ENCODE measurements around the gene VWA5B2. TPM values are rescaled to one million over a fixed set of nuclear protein-coding genes. Genes with fewer than 3 reads are reported as not detected.

VWA5B2 gene
- total RNA-seq, 1 experiment from 2014 or later: 2.7 TPM

GRCh38 chr3:184239221-184239620 lies 9.8 kb downstream of the VWA5B2 start:
- Histone ChIP-seq H3K4ac (ENCODE audit: low read depth, low read length) (no peak overlapping the region), H2BK20ac (ENCODE audit: low read depth, low read length, poor library complexity, severe bottlenecking) (no peak overlapping the region)

More at GRCh38 chr3:184239221-184239620, 9.8 kb downstream of the VWA5B2 start:
- Histone ChIP-seq H3K23ac (ENCODE audit: insufficient read length, low read depth, low read length) (no peak overlapping the region), H4K8ac (replicated peaks; ENCODE audit: insufficient read length, low read depth, low read length) (no peak overlapping the region), H4K5ac (ENCODE audit: insufficient read length, low read depth, low read length) (no peak overlapping the region), H4K91ac (ENCODE audit: insufficient read length, low read depth, low read length) (no peak overlapping the region), H3K18ac (ENCODE audit: insufficient read length, low read depth, low read length) (no peak overlapping the region), H3K4me1 (ENCODE audit: insufficient read depth, low read length) (no peaks in the 10 kb centered on the region), H3K56ac (ENCODE audit: insufficient read length, low read depth, low read length) (no peak overlapping the region), H2AK5ac (ENCODE audit: insufficient read length, low read length) (no peak overlapping the region), H2AFZ (ENCODE audit: low read length) (no peak overlapping the region), H2BK12ac (ENCODE audit: insufficient read length, low read depth, low read length) (no peak overlapping the region), H3K79me2 (ENCODE audit: insufficient read depth, low read length) (no peaks in the 10 kb centered on the region), H3K27me3 (ENCODE audit: insufficient read depth, low read length) (no peaks in the 10 kb centered on the region), H3K4me2 (ENCODE audit: insufficient read depth, insufficient read length, low read length) (no peak overlapping the region), H3K27ac (ENCODE audit: insufficient read length, low read depth, low read length) (no peak overlapping the region), H3K9ac (ENCODE audit: extremely low read depth, insufficient read length, low read length) (no peak overlapping the region), H3T11ph (ENCODE audit: low read length) (no peak overlapping the region), H3K79me1 (ENCODE audit: insufficient read depth, low read depth, low read length, poor library complexity, severe bottlenecking) (no peaks in the 10 kb centered on the region), H4K20me1 (ENCODE audit: control insufficient read depth, insufficient read depth, insufficient read length) (no peaks in the 10 kb centered on the region), H3K9me3 (ENCODE audit: control insufficient read depth, low read depth, low read length) (no peaks in the 10 kb centered on the region), H2BK5ac (ENCODE audit: insufficient read length, low read length) (no peak overlapping the region), H2BK15ac (ENCODE audit: low read depth, low read length) (no peak overlapping the region), H3K14ac (ENCODE audit: insufficient read depth, low read length) (no peak overlapping the region; the same call in 1 of the 2 replicates), H3K23me2 (ENCODE audit: insufficient read length, low read depth, low read length, poor library complexity, severe bottlenecking) (no peaks in the 10 kb centered on the region), H2BK120ac (ENCODE audit: low read depth, low read length, poor library complexity, severe bottlenecking) (no peak overlapping the region)
- no peaks in the 10 kb centered on the region for H3K9me3 Mint-ChIP-seq
- H3K27ac Mint-ChIP-seq: no peak overlapping the region
- no peak overlapping the region for H3K4me3 Mint-ChIP-seq
- WGBS (ENCODE audit: extremely low coverage, insufficient read length, low lambda C conversion rate): no CpG with 5 or more reads among the region's 8 CpGs
- H3K36me3 Mint-ChIP-seq (ENCODE audit: insufficient read depth in 1 of 3, low read depth in 3 of 3): peaks cover 6 to 22% (median 20%) of the 10 kb centered on the region in 3 experiments; a peak in 6 of 7 replicates
- 0 out of 4 replicates have a peak, but pooled peaks cover 0 to 4% of the 10 kb centered on the region in 2 experiments for H3K4me1 Mint-ChIP-seq
- H3K27me3 Mint-ChIP-seq (ENCODE audit: low read depth): peaks cover 1% of the 10 kb centered on the region
- DNase-seq: no peak
- no peak for TF ChIP-seq CTCF (conservative IDR thresholded peaks at IDR 0.05)
